Natural killer cell (primary cell): ENCODE data around the gene ENPEP. TPM values are rescaled to one million over a fixed set of nuclear protein-coding genes. Genes with fewer than 3 reads are reported as not detected.
"Not testable (repeated sequence)": the region's sequence is repeated elsewhere in the genome, so short reads cannot be mapped to it uniquely, and the experiment has no call there.

ENCODE experiments used
- ATAC-seq, 3 donors: fragments of 150-1000 bp in 2 of 3; fragments of 200-7000 bp in 1 of 3; cut with Tn5 transposase; 1 replicate in 1 of 3; 2 replicates in 2 of 3; pipeline ENCODE4 v1.10.0; 2021; ENCODE audit warnings: mild to moderate bottlenecking in 2 of 3, moderate library complexity in 2 of 3
- DNase-seq, 2 donors: peaks; one replicate each; pipeline versions ENCODE4 v3.0.0 to v3.0.0-alpha.2; 2013 to 2021; ENCODE audit warnings: mixed read lengths in 1 of 2
- H3K27ac ChIP-seq: one replicate; pipeline ENCODE4 v1.5.1; 2013; ENCODE audit warnings: mild to moderate bottlenecking, low read length
- H3K27me3 ChIP-seq: one replicate; pipeline ENCODE4 v1.6.1; 2013; ENCODE audit warnings: low read length; ENCODE audit not compliant: control insufficient read depth, insufficient read depth
- H3K36me3 ChIP-seq: one replicate; pipeline ENCODE4 v1.6.1; 2013; ENCODE audit warnings: low read length; ENCODE audit not compliant: control insufficient read depth, insufficient read depth
- H3K4me1 ChIP-seq: one replicate; pipeline ENCODE4 v1.6.1; 2013; ENCODE audit warnings: low read length; ENCODE audit not compliant: control insufficient read depth, insufficient read depth
- H3K4me3 ChIP-seq: one replicate; pipeline ENCODE4 v1.5.1; 2013; ENCODE audit warnings: low read length
- H3K9me3 ChIP-seq: one replicate; pipeline ENCODE4 v1.6.1; 2013; ENCODE audit warnings: low read length; ENCODE audit not compliant: control insufficient read depth, insufficient read depth
- H3K27ac Mint-ChIP-seq, 2 donors: one replicate each; pipeline ENCODE4 v1.8.0; 2022; ENCODE audit warnings: mild to moderate bottlenecking in 2 of 2, mixed read lengths in 2 of 2, moderate library complexity in 1 of 2
- H3K27me3 Mint-ChIP-seq, 2 donors: one replicate each; pipeline ENCODE4 v1.8.0; 2022; ENCODE audit warnings: low read depth in 2 of 2, mixed read lengths in 2 of 2
- H3K36me3 Mint-ChIP-seq: one replicate; pipeline ENCODE4 v1.8.0; 2022; ENCODE audit warnings: mixed read lengths
- H3K4me1 Mint-ChIP-seq, 2 donors: one replicate each; pipeline ENCODE4 v1.8.0; 2022; ENCODE audit warnings: mixed read lengths in 2 of 2
- H3K4me3 Mint-ChIP-seq: one replicate; pipeline ENCODE4 v1.8.0; 2022; ENCODE audit warnings: mild to moderate bottlenecking, moderate library complexity, mixed read lengths
- H3K9me3 Mint-ChIP-seq, 2 donors: one replicate each; pipeline ENCODE4 v1.8.0; 2022; ENCODE audit warnings: mixed read lengths in 2 of 2
- WGBS: methylation state at CpG from one replicate; pipeline ENCODE4 v1.1.7; 2013; ENCODE audit warnings: missing lambda C conversion rate; ENCODE audit not compliant: insufficient coverage; 5-methylcytosine and 5-hydroxymethylcytosine counted together
- intact Hi-C: fragments of 100-400 bp; cut with micrococcal nuclease; formaldehyde crosslinking; loops from one replicate; pipeline ENCODE4 v1.14.2; 2022
- total RNA-seq, 4 donors: library from RNA; stranded (reverse); fragments of 120-200 nt in 1 of 4; gene quantifications; one replicate each; pipeline versions ENCODE4 v1.2.3 to v1.2.4, GENCODE V29; 2013 to 2022
- TF ChIP-seq, protein P1 (sequence below): fragments of 200-600 bp; IDR thresholded peaks from one replicate; pipeline ENCODE4 v1.8.0; 2022; ENCODE audit warnings: antibody characterized with exemption

Gene ENPEP
- total RNA-seq, 3 donors from 2014 or later (not counting 1 experiment from before 2014, with no cell fraction given): 0.07 TPM; not detected in 2

DNA sequence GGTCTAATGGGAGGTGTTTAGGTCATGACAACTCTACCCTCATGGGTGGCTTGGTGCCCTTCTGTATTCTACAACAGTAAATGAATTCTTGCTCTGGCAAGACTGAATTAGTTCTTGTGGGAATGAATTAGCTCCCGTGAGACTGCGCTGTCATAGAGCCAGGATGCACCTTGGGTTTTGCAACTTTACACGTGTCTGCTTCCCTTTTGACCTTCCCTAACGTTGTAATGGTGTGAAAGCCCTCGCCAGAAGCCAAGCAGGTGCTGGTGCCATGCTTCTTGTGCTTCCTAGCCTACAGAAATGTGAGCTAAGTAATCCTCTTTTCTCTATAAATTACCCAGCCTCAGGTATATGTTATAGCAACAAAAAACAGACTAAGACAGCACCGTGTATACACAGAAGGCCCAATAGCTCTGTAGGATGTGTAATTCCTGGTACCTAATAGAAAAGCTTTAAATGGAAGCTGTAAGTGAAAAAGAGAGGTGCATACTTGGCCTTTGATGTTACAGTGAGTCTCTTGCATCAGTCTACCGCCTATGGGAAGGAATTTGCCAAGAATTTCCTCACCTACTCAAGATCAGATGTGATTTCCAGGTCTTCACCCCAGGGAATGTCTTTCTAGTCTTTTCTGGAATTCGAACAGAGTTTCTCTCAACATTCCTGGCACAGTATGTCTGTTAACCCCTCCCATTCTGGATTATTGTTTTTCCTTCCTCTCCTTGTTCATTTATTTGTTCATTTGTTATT is 3.2 kb upstream of the ENPEP start:
- no peak overlapping the region for H3K27ac Mint-ChIP-seq
- H3K9me3 Mint-ChIP-seq: peaks cover 2 to 3% of the 10 kb centered on the region in 2 donors
- no peak overlapping the region for H3K4me3 Mint-ChIP-seq
- Histone ChIP-seq H3K27me3 (no peaks in the 10 kb centered on the region), H3K36me3 (no peaks in the 10 kb centered on the region), H3K9me3 (no peaks in the 10 kb centered on the region), H3K4me3 (no peak overlapping the region), H3K4me1 (no peaks in the 10 kb centered on the region), H3K27ac (no peak overlapping the region)
- no peaks in the 10 kb centered on the region for H3K36me3 Mint-ChIP-seq
- TF ChIP-seq, protein P1, sequence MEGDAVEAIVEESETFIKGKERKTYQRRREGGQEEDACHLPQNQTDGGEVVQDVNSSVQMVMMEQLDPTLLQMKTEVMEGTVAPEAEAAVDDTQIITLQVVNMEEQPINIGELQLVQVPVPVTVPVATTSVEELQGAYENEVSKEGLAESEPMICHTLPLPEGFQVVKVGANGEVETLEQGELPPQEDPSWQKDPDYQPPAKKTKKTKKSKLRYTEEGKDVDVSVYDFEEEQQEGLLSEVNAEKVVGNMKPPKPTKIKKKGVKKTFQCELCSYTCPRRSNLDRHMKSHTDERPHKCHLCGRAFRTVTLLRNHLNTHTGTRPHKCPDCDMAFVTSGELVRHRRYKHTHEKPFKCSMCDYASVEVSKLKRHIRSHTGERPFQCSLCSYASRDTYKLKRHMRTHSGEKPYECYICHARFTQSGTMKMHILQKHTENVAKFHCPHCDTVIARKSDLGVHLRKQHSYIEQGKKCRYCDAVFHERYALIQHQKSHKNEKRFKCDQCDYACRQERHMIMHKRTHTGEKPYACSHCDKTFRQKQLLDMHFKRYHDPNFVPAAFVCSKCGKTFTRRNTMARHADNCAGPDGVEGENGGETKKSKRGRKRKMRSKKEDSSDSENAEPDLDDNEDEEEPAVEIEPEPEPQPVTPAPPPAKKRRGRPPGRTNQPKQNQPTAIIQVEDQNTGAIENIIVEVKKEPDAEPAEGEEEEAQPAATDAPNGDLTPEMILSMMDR: no peak
- peaks cover 9 to 22% of the 10 kb centered on the region in 2 donors for H3K27me3 Mint-ChIP-seq
- H3K4me1 Mint-ChIP-seq: no peaks in the 10 kb centered on the region
- WGBS: 65% methylated on average over 7 of the region's 8 CpGs
- intact Hi-C loops: no loop called here
- no peak for DNase-seq
- no peak for ATAC-seq

DNA sequence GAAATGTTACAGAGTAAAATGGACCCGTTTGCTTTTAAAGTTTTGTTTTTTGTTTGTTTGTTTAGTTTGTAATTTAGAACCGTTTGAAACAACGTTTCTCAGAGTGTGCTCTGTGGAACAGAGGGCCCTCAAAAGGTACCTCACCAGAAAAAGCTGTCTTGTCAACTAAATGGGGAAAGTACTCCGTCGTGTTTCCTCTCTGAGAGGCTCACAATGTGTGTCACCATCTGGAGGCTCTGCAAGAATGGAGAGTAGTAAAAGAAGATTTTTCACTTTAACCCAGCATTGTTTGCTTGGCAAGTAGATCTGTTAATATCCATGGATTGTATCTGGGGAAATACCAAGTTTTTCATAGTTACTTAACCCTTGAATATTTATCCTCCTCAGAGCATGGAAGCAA is 1.5 kb upstream of the ENPEP start:
- intact Hi-C loops: no loop called here
- Mint-ChIP-seq H3K36me3 (no peaks in the 10 kb centered on the region), H3K4me1 (no peaks in the 10 kb centered on the region), H3K4me3 (no peak overlapping the region), H3K27ac (no peak overlapping the region), H3K27me3 (peaks cover 8 to 22% of the 10 kb centered on the region in 2 donors), H3K9me3 (peaks cover 1 to 2% of the 10 kb centered on the region in 2 donors)
- WGBS: 72% methylated on average over 5 of the region's 5 CpGs
- Histone ChIP-seq H3K9me3 (no peaks in the 10 kb centered on the region), H3K27me3 (no peaks in the 10 kb centered on the region), H3K27ac (no peak overlapping the region), H3K4me3 (no peak overlapping the region), H3K36me3 (no peaks in the 10 kb centered on the region), H3K4me1 (no peaks in the 10 kb centered on the region)
- DNase-seq: no peak
- TF ChIP-seq, protein P1: no peak
- no peak for ATAC-seq

- H3K4me3 ChIP-seq, H3K4me3 Mint-ChIP-seq, H3K36me3 ChIP-seq, H3K4me1 Mint-ChIP-seq, H3K4me1 ChIP-seq, DNase-seq, H3K36me3 Mint-ChIP-seq, H3K27ac ChIP-seq, H3K9me3 ChIP-seq, H3K27ac Mint-ChIP-seq, ATAC-seq, intact Hi-C loops, H3K27me3 ChIP-seq, H3K9me3 Mint-ChIP-seq: not testable (repeated sequence)
- H3K27me3 Mint-ChIP-seq: peaks cover 6 to 22% of the 10 kb centered on the region in 2 donors
- 75% methylated on average over 7 of the region's 7 CpGs for WGBS
These were observed 875 bp upstream of the ENPEP start for GRCh38 chr4:110475080-110475479.

- no peak overlapping the region for H3K4me3 ChIP-seq
- H3K9me3 ChIP-seq: no peaks in the 10 kb centered on the region
- no peaks in the 10 kb centered on the region for H3K27me3 ChIP-seq
- no peaks in the 10 kb centered on the region for H3K4me1 ChIP-seq
- no peak overlapping the region for H3K27ac ChIP-seq
- Mint-ChIP-seq H3K36me3 (no peaks in the 10 kb centered on the region), H3K9me3 (no peaks in the 10 kb centered on the region), H3K4me1 (no peaks in the 10 kb centered on the region), H3K4me3 (no peak overlapping the region), H3K27me3 (peaks cover 11 to 38% of the 10 kb centered on the region in 2 donors), H3K27ac (no peak overlapping the region)
- no peak for DNase-seq
- no peaks in the 10 kb centered on the region for H3K36me3 ChIP-seq
- WGBS: no CpG with 5 or more reads among the region's 1 CpG
- TF ChIP-seq, protein P1: no peak
- intact Hi-C loops: no loop called here
- ATAC-seq: no peak
These were observed 1.9 kb downstream of the ENPEP start for GRCh38 chr4:110477836-110478235.
